ENCODE measurements around the gene TBL1XR1. TPM values are rescaled to one million over a fixed set of nuclear protein-coding genes. Genes with fewer than 3 reads are reported as not detected.

Gene TBL1XR1
- total RNA-seq, 2 experiments from 2014 or later: 63.2 to 67.8 TPM

DNA sequence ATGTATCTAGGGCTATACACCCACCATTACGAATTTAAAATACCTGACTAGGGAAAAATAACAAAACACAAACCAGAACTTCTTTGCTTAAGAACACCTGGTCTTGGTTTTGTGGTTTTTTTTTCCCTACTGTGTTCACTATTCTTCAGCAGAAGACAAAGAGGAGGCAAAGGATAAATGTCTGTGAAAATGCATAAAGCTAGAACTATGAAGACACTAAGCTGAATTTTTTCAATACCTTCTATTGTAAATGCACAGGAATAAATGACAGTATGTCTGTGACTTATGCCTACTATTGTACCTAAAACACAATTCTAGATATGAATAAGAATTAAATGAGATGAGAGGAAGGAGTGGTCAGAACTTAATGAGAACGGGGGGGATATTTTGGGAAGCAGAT, 86.9 kb downstream of the TBL1XR1 start:
- H3K36me3 ChIP-seq (ENCODE audit: insufficient read depth, low read length): no peaks in the 10 kb centered on the region
- Mint-ChIP-seq H3K4me3 (peak overlapping the region; percentile 16), H3K36me3 (ENCODE audit: low read depth) (no peaks in the 10 kb centered on the region), H3K9me3 (no peaks in the 10 kb centered on the region), H3K4me1 (ENCODE audit: low read depth) (peaks cover 76% of the 10 kb centered on the region), H3K27me3 (no peaks in the 10 kb centered on the region), H3K27ac (peak overlapping the region; percentile 88)
- POLR2A ChIA-PET: interaction anchor here (0.6 to 3.9 kb wide), 7 partner anchors 11 to 250 kb away, joined by 3 to 20 read pairs (median 3); partner anchors contain the start of gene TBL1XR1
- intact Hi-C loops (cut with DNase I, micrococcal nuclease): loop anchor here in 1 of 2 experiments (2.0 kb wide), 1 partner anchor 34 kb away; no protein-coding TSS in a partner anchor
- CTCF ChIA-PET: no interaction called here
- peaks cover 24% of the 10 kb centered on the region for H3K4me1 ChIP-seq (ENCODE audit: insufficient read depth, low read length)
- H3K27me3 ChIP-seq (ENCODE audit: control insufficient read depth in 1 of 2, insufficient read depth in 2 of 2, low read length in 2 of 2): no peaks in the 10 kb centered on the region
- ATAC-seq (ENCODE audit: poor library complexity) (no peak), DNase-seq (peak in 1 of 14 experiments; percentile 9)
- H3K4me3 ChIP-seq (ENCODE audit: low read length): no peak overlapping the region
- H3K9me3 ChIP-seq (ENCODE audit: control insufficient read depth in 1 of 2, insufficient read depth in 1 of 2, low read length in 2 of 2): no peaks in the 10 kb centered on the region
- peak overlapping the region in 1 of 2 donors; percentile 33 for H3K27ac ChIP-seq (ENCODE audit: low read depth in 1 of 2, low read length in 2 of 2)
- TF ChIP-seq, protein P1, sequence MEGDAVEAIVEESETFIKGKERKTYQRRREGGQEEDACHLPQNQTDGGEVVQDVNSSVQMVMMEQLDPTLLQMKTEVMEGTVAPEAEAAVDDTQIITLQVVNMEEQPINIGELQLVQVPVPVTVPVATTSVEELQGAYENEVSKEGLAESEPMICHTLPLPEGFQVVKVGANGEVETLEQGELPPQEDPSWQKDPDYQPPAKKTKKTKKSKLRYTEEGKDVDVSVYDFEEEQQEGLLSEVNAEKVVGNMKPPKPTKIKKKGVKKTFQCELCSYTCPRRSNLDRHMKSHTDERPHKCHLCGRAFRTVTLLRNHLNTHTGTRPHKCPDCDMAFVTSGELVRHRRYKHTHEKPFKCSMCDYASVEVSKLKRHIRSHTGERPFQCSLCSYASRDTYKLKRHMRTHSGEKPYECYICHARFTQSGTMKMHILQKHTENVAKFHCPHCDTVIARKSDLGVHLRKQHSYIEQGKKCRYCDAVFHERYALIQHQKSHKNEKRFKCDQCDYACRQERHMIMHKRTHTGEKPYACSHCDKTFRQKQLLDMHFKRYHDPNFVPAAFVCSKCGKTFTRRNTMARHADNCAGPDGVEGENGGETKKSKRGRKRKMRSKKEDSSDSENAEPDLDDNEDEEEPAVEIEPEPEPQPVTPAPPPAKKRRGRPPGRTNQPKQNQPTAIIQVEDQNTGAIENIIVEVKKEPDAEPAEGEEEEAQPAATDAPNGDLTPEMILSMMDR (IDR thresholded peaks at IDR 0.05): no peak

- H3K4me1 Mint-ChIP-seq (ENCODE audit: low read depth): peaks cover 76% of the 10 kb centered on the region
- TF ChIP-seq, protein P1 (IDR thresholded peaks at IDR 0.05): no peak
- DNase-seq (peak in 3 of 14 experiments; percentile 53 to 62 (median 60)), ATAC-seq (ENCODE audit: poor library complexity) (peak; percentile 94)
- H3K9me3 ChIP-seq (ENCODE audit: control insufficient read depth in 1 of 2, insufficient read depth in 1 of 2, low read length in 2 of 2): no peaks in the 10 kb centered on the region
- peak overlapping the region in 1 of 2 donors; percentile 33 for H3K27ac ChIP-seq (ENCODE audit: low read depth in 1 of 2, low read length in 2 of 2)
- no peaks in the 10 kb centered on the region for H3K27me3 Mint-ChIP-seq
- no peaks in the 10 kb centered on the region for H3K36me3 Mint-ChIP-seq (ENCODE audit: low read depth)
- H3K27me3 ChIP-seq (ENCODE audit: control insufficient read depth in 1 of 2, insufficient read depth in 2 of 2, low read length in 2 of 2): no peaks in the 10 kb centered on the region
- peak overlapping the region; percentile 69 for H3K4me3 Mint-ChIP-seq
- CTCF ChIA-PET: no interaction called here
- peaks cover 24% of the 10 kb centered on the region for H3K4me1 ChIP-seq (ENCODE audit: insufficient read depth, low read length)
- no peak overlapping the region for H3K4me3 ChIP-seq (ENCODE audit: low read length)
- no peaks in the 10 kb centered on the region for H3K9me3 Mint-ChIP-seq
- peak overlapping the region; percentile 88 for H3K27ac Mint-ChIP-seq
- no peaks in the 10 kb centered on the region for H3K36me3 ChIP-seq (ENCODE audit: insufficient read depth, low read length)
- intact Hi-C loops (cut with DNase I, micrococcal nuclease): loop anchor here in 1 of 2 experiments (2.0 to 5.0 kb wide), 4 partner anchors 35 to 87 kb away; partner anchors contain the start of gene TBL1XR1
- POLR2A ChIA-PET: interaction anchor here (0.6 to 3.9 kb wide), 7 partner anchors 10 to 251 kb away, joined by 3 to 20 read pairs (median 3); partner anchors contain the start of gene TBL1XR1
Measured at GRCh38 chr3:177109688-177110330, 87.5 kb downstream of the TBL1XR1 start.

DNA sequence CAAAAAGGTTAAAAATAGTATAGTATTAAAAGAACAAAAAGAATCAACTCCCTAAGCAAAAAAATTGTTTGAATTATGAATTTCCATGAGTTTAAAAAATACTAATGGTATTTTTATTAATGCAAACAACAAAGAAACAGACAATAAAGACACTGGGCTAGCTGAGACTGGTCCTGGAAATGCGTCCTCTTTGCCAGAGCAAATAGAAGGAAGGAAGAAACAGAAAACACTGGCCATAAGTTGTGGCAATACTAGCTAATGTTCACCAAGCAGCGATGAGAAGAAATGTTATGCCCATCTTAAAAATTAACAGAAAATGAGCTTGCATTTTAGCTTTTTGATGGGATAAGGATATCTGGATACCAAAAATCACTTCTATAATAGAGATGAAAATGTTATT, 88.6 kb downstream of the TBL1XR1 start:
- H3K27ac Mint-ChIP-seq: peak overlapping the region; percentile 88
- POLR2A ChIA-PET: interaction anchor here (1.0 to 3.9 kb wide), 3 partner anchors 87 to 252 kb away, joined by 3 to 20 read pairs (median 5); partner anchors contain the start of gene TBL1XR1

More for the DNA sequence above, 88.6 kb downstream of the TBL1XR1 start:
- no peaks in the 10 kb centered on the region for H3K9me3 Mint-ChIP-seq
- Histone ChIP-seq H3K36me3 (ENCODE audit: insufficient read depth, low read length) (no peaks in the 10 kb centered on the region), H3K4me3 (ENCODE audit: low read length) (no peak overlapping the region), H3K4me1 (ENCODE audit: insufficient read depth, low read length) (peaks cover 23% of the 10 kb centered on the region), H3K27ac (ENCODE audit: low read depth in 1 of 2, low read length in 2 of 2) (no peak overlapping the region), H3K27me3 (ENCODE audit: control insufficient read depth in 1 of 2, insufficient read depth in 2 of 2, low read length in 2 of 2) (no peaks in the 10 kb centered on the region), H3K9me3 (ENCODE audit: control insufficient read depth in 1 of 2, insufficient read depth in 1 of 2, low read length in 2 of 2) (no peaks in the 10 kb centered on the region)
- CTCF ChIA-PET: interaction anchor here (0.8 kb wide), 1 partner anchor 29 kb away, joined by 3 read pairs; no protein-coding TSS in a partner anchor
- intact Hi-C loops (cut with DNase I, micrococcal nuclease): loop anchor here in 1 of 2 experiments (2.0 to 5.0 kb wide), 3 partner anchors 36 to 88 kb away; partner anchors contain the start of gene TBL1XR1
- H3K27me3 Mint-ChIP-seq: no peaks in the 10 kb centered on the region
- TF ChIP-seq, protein P1 (IDR thresholded peaks at IDR 0.05): no peak
- no peaks in the 10 kb centered on the region for H3K36me3 Mint-ChIP-seq (ENCODE audit: low read depth)
- H3K4me1 Mint-ChIP-seq (ENCODE audit: low read depth): peaks cover 84% of the 10 kb centered on the region
- ATAC-seq (ENCODE audit: poor library complexity) (no peak), DNase-seq (no peak)
- H3K4me3 Mint-ChIP-seq: no peak overlapping the region

All from CD4-positive, alpha-beta T cell (primary cell).